IMR-90 (cell line): ENCODE results near the gene CCL14. TPM values are rescaled to one million over a fixed set of nuclear protein-coding genes. Genes with fewer than 3 reads are reported as not detected.

Experiments used
- ATAC-seq: fragments of 200-7000 bp; cut with Tn5 transposase; 2 replicates; pipeline ENCODE4 v1.9.1; 2020; ENCODE audit warnings: low read depth, mild to moderate bottlenecking, moderate library complexity
- BruUV-seq: library from RNA; stranded (reverse); fragments of 400-500 nt; replicated peaks from 2 replicates; lab custom pipeline; 2021; lab: Mats Ljungman, UMichigan
- CTCF ChIA-PET: fragments of 300-600 bp; formaldehyde crosslinking; extraction: SDS; loops from one replicate; lab custom pipeline; 2021; ENCODE audit warnings: antibody characterized with exemption; lab: Yijun Ruan, JAX
- POLR2A ChIA-PET: fragments of 300-600 bp; sonication (Branson Sonifier 250); formaldehyde crosslinking; loops from one replicate; lab custom pipeline; 2022; ENCODE audit warnings: antibody characterized with exemption; ENCODE audit not compliant: unreplicated experiment; lab: Charles Lee
- DNase-seq: peaks from one replicate; pipeline ENCODE4 v3.0.0; 2013
- H2AFZ ChIP-seq: replicated peaks from 2 replicates; pipeline ENCODE3; 2013; ENCODE audit warnings: low read length, mild to moderate bottlenecking; ENCODE audit not compliant: poor library complexity
- H2AK5ac ChIP-seq: 2 replicates; pipeline ENCODE4 v1.6.1; 2013; ENCODE audit warnings: low read depth, low read length, inconsistent platforms
- H2AK9ac ChIP-seq: replicated peaks from 2 replicates; pipeline ENCODE3; 2013; ENCODE audit warnings: mild to moderate bottlenecking, low read depth, low read length, moderate library complexity; ENCODE audit not compliant: poor library complexity
- H2BK120ac ChIP-seq: 2 replicates; pipeline ENCODE4 v1.6.1; 2013; ENCODE audit warnings: low read depth, low read length, inconsistent platforms
- H2BK15ac ChIP-seq: 3 replicates; pipeline ENCODE4 v1.6.1; 2013; ENCODE audit warnings: low read depth, low read length, inconsistent platforms
- H2BK20ac ChIP-seq: 2 replicates; pipeline ENCODE4 v1.6.1; 2013; ENCODE audit warnings: low read depth, mild to moderate bottlenecking, inconsistent platforms, low read length, moderate library complexity
- H2BK5ac ChIP-seq: 2 replicates; pipeline ENCODE4 v1.6.1; 2013; ENCODE audit warnings: mild to moderate bottlenecking, low read depth, low read length, inconsistent platforms; ENCODE audit not compliant: poor library complexity, severe bottlenecking
- H3K14ac ChIP-seq: replicated peaks from 2 replicates; pipeline ENCODE4 v1.6.1; 2013; ENCODE audit warnings: low read depth, low read length, inconsistent platforms
- H3K18ac ChIP-seq: 2 replicates; pipeline ENCODE4 v1.6.1; 2013; ENCODE audit warnings: low read depth, low read length, control low read depth
- H3K23ac ChIP-seq: 2 replicates; pipeline ENCODE4 v1.6.1; 2013; ENCODE audit warnings: low read depth, low read length, inconsistent platforms
- H3K27ac ChIP-seq: 2 replicates; pipeline ENCODE4 v1.5.1; 2013; ENCODE audit warnings: mild to moderate bottlenecking, control low read depth, low read length; ENCODE audit not compliant: insufficient read depth
- H3K27me3 ChIP-seq: 2 replicates; pipeline ENCODE4 v1.6.1; 2013; ENCODE audit warnings: low read length; ENCODE audit not compliant: control insufficient read depth, insufficient read depth
- H3K36me3 ChIP-seq: 2 replicates; pipeline ENCODE4 v1.6.1; 2013; ENCODE audit warnings: low read length, mixed read lengths; ENCODE audit not compliant: control insufficient read depth, insufficient read depth
- H3K4ac ChIP-seq: 2 replicates; pipeline ENCODE4 v1.6.1; 2013; ENCODE audit warnings: low read depth, low read length, inconsistent platforms
- H3K4me1 ChIP-seq: 2 replicates; pipeline ENCODE4 v1.6.1; 2013; ENCODE audit warnings: low read length, mixed read lengths; ENCODE audit not compliant: control insufficient read depth, insufficient read depth
- H3K4me2 ChIP-seq: 2 replicates; pipeline ENCODE4 v1.6.1; 2013; ENCODE audit warnings: low read depth, mild to moderate bottlenecking, control low read depth, low read length, moderate library complexity
- H3K4me3 ChIP-seq: 2 replicates; pipeline ENCODE4 v1.5.1; 2013; ENCODE audit warnings: low read depth, mild to moderate bottlenecking, control low read depth, low read length, moderate library complexity; ENCODE audit not compliant: insufficient read depth
- H3K56ac ChIP-seq: 2 replicates; pipeline ENCODE4 v1.6.1; 2013; ENCODE audit warnings: low read length, inconsistent platforms; ENCODE audit not compliant: insufficient read depth; ENCODE audit errors: extremely low read depth
- H3K79me1 ChIP-seq, 2 experiments: 2 replicates each; pipeline ENCODE4 v1.6.1; 2013; ENCODE audit warnings: low read length in 2 of 2, inconsistent platforms in 1 of 2, low read depth in 1 of 2
- H3K9ac ChIP-seq: 2 replicates; pipeline ENCODE4 v1.6.1; 2013; ENCODE audit warnings: low read depth, low read length, control low read depth
- H3K9me1 ChIP-seq: 2 replicates; pipeline ENCODE4 v1.6.1; 2013; ENCODE audit warnings: low read length, inconsistent platforms; ENCODE audit not compliant: insufficient read depth
- H3K9me3 ChIP-seq: 2 replicates; pipeline ENCODE4 v1.6.1; 2013; ENCODE audit warnings: low read length; ENCODE audit not compliant: control insufficient read depth, insufficient read depth
- H4K20me1 ChIP-seq: 2 replicates; pipeline ENCODE4 v1.6.1; 2013; ENCODE audit warnings: low read length, inconsistent platforms; ENCODE audit not compliant: insufficient read depth
- H4K5ac ChIP-seq: 2 replicates; pipeline ENCODE4 v1.6.1; 2013; ENCODE audit warnings: mild to moderate bottlenecking, low read depth, low read length, control low read depth
- H4K8ac ChIP-seq, 2 experiments: 2 replicates each; pipeline ENCODE4 v1.6.1; 2013; ENCODE audit warnings: low read depth in 2 of 2, low read length in 2 of 2, control low read depth in 1 of 2, inconsistent platforms in 1 of 2
- H4K91ac ChIP-seq: 2 replicates; pipeline ENCODE4 v1.6.1; 2013; ENCODE audit warnings: low read depth, low read length, inconsistent platforms; ENCODE audit not compliant: insufficient read depth
- BHLHE40 ChIP-seq: fragments of 150-350 bp; IDR thresholded peaks from 2 replicates; pipeline ENCODE4 v1.6.1; 2016; ENCODE audit warnings: mild to moderate bottlenecking, low read depth, low read length
- CEBPB ChIP-seq: IDR thresholded peaks from 2 replicates; pipeline ENCODE4 v1.6.1; 2012; ENCODE audit warnings: low read depth, low read length, improper control_type of control experiment
- CHD1 ChIP-seq: IDR thresholded peaks from 2 replicates; pipeline ENCODE4 v1.6.1; 2012; ENCODE audit warnings: low read depth, low read length, improper control_type of control experiment
- MAFK ChIP-seq: IDR thresholded peaks from 2 replicates; pipeline ENCODE4 v1.6.1; 2012; ENCODE audit warnings: low read depth, low read length, improper control_type of control experiment
- MAZ ChIP-seq: IDR thresholded peaks from 2 replicates; pipeline ENCODE4 v1.6.1; 2012; ENCODE audit warnings: low read depth, mild to moderate bottlenecking, low read length, improper control_type of control experiment, moderate library complexity, borderline replicate concordance
- MXI1 ChIP-seq: IDR thresholded peaks from 2 replicates; pipeline ENCODE4 v1.6.1; 2012; ENCODE audit warnings: low read depth, mild to moderate bottlenecking, low read length, moderate library complexity, borderline replicate concordance
- RCOR1 ChIP-seq: IDR thresholded peaks from 2 replicates; pipeline ENCODE4 v1.6.1; 2012; ENCODE audit warnings: mild to moderate bottlenecking, low read length, improper control_type of control experiment; ENCODE audit not compliant: insufficient replicate concordance
- RFX5 ChIP-seq: IDR thresholded peaks from 2 replicates; pipeline ENCODE4 v1.8.0; 2012; ENCODE audit warnings: low read depth, mild to moderate bottlenecking, low read length, moderate library complexity
- SMC3 ChIP-seq: fragments of 150-350 bp; IDR thresholded peaks from 2 replicates; pipeline ENCODE4 v1.6.1; 2016; ENCODE audit warnings: low read depth, mild to moderate bottlenecking, antibody characterized with exemption, low read length, moderate library complexity
- WGBS, 2 experiments: methylation state at CpG; one replicate each; pipeline versions ENCODE4 v1.1.5 to v1.1.7; 2013; ENCODE audit warnings: missing lambda C conversion rate in 2 of 2; ENCODE audit not compliant: insufficient read length in 1 of 2; ENCODE audit errors: extremely low coverage in 2 of 2; 5-methylcytosine and 5-hydroxymethylcytosine counted together
- dilution Hi-C: fragments of 300-500 bp; cut with HindIII; formaldehyde crosslinking; loops from one replicate; pipeline ENCODE4 v1.14.3; 2018; ENCODE audit warnings: low sequenced_read_pairs; ENCODE audit not compliant: unreplicated experiment
- in situ Hi-C: fragments of 300-500 bp; cut with MboI; formaldehyde crosslinking; loops from 3 replicates; pipeline ENCODE4 v1.14.3; 2019; ENCODE audit warnings: low sequenced_read_pairs, inconsistent platforms, mixed read lengths
- intact Hi-C: fragments of 100-400 bp; cut with micrococcal nuclease; formaldehyde crosslinking; loops from 2 replicates; pipeline ENCODE4 v1.10.0; 2022
- polyA plus RNA-seq, 3 experiments: library from polyadenylated mRNA; depleted of rRNA; stranded (reverse); fragments of >200 nt; gene quantifications; 2 replicates each; pipeline ENCODE4 v1.2.3, GENCODE V29; 2012; ENCODE audit warnings: low replicate concordance in 1 of 3
- total RNA-seq: library from RNA; depleted of rRNA; stranded (reverse); fragments of >200 nt; gene quantifications from 2 replicates; pipeline ENCODE4 v1.2.3, GENCODE V29; 2012
- TF ChIP-seq, protein P1 (sequence below): conservative IDR thresholded peaks from 2 replicates; pipeline ENCODE4 v1.5.1; 2012; ENCODE audit warnings: mild to moderate bottlenecking, low read depth, low read length, improper control_type of control experiment
- TF ChIP-seq, protein P2 (sequence below): fragments of 150-350 bp; IDR thresholded peaks from 2 replicates; pipeline ENCODE4 v1.6.1; 2016; ENCODE audit warnings: low read depth, mild to moderate bottlenecking, low read length, moderate library complexity, borderline replicate concordance

Gene CCL14
- total and polyA plus RNA-seq, 2 of the 4 experiments (the other 2 are of a cell fraction) = not detected

DNA sequence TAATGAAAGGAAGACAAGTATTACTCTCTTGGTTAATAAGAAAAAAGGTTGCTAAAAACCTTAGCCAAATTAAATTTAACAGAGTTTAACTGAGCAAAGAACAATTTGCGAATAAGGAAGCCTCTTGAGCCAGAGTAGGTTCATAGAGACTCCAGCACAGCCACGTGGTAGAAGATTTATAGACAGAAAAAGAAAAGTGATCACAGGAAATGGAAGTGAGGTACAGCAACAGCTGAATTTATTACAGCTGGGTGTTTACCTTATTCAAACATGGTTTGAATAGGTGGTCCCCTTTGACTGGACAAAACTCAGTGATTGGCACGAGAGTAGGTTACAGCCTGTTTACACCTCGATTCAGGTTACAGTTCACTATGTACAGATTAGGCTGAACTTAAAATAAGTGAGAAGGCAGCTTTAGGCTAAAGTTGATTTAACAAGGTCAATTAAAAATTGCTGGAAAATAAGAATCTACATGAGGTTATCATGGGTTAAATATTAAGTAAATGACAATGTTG lies 18.1 kb upstream of the CCL14 start:
- ChIA-PET POLR2A (no interaction called here), CTCF (interaction anchor here (0.8 kb wide), 1 partner anchor 28 kb away, joined by 4 read pairs; no protein-coding TSS in a partner anchor)
- BruUV-seq = no TSS peak
- H3K4me2 ChIP-seq = no peak overlapping the region
- in situ Hi-C loops (no loop called here), intact Hi-C loops (loop anchor here (1.0 kb wide), 1 partner anchor 30 kb away; no protein-coding TSS in a partner anchor), dilution Hi-C loops (no loop called here)
- H4K20me1 ChIP-seq = no peaks in the 10 kb centered on the region
- ATAC-seq = no peak
- no peak overlapping the region for H3K27ac ChIP-seq
- no peak overlapping the region for H3K9ac ChIP-seq
- no peak overlapping the region for H4K5ac ChIP-seq
- no peak overlapping the region for H3K4ac ChIP-seq
- H3K18ac ChIP-seq = no peak overlapping the region
- 0% methylated on average over 1 of the region's 4 CpGs; no CpG with 5 or more reads in 1 of the 2 experiments for WGBS, 2 experiments
- H2AK9ac ChIP-seq = no peak overlapping the region
- no peak overlapping the region for H2BK5ac ChIP-seq
- no peak overlapping the region for H3K56ac ChIP-seq
- no peak overlapping the region for H2BK120ac ChIP-seq
- no peak overlapping the region for H4K8ac ChIP-seq
- H2BK20ac ChIP-seq = no peak overlapping the region
- no peaks in the 10 kb centered on the region for H3K79me1 ChIP-seq
- no peak overlapping the region for H4K91ac ChIP-seq
- H3K4me3 ChIP-seq = no peak overlapping the region
- no peaks in the 10 kb centered on the region for H3K9me1 ChIP-seq
- no peak overlapping the region for H3K23ac ChIP-seq
- no peak overlapping the region for H2AK5ac ChIP-seq
- no peaks in the 10 kb centered on the region for H3K4me1 ChIP-seq
- no peaks in the 10 kb centered on the region for H3K9me3 ChIP-seq
- no peaks in the 10 kb centered on the region; the same call in none of the 2 replicates for H3K27me3 ChIP-seq
- DNase-seq = no peak
- TF ChIP-seq, protein P1, sequence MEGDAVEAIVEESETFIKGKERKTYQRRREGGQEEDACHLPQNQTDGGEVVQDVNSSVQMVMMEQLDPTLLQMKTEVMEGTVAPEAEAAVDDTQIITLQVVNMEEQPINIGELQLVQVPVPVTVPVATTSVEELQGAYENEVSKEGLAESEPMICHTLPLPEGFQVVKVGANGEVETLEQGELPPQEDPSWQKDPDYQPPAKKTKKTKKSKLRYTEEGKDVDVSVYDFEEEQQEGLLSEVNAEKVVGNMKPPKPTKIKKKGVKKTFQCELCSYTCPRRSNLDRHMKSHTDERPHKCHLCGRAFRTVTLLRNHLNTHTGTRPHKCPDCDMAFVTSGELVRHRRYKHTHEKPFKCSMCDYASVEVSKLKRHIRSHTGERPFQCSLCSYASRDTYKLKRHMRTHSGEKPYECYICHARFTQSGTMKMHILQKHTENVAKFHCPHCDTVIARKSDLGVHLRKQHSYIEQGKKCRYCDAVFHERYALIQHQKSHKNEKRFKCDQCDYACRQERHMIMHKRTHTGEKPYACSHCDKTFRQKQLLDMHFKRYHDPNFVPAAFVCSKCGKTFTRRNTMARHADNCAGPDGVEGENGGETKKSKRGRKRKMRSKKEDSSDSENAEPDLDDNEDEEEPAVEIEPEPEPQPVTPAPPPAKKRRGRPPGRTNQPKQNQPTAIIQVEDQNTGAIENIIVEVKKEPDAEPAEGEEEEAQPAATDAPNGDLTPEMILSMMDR = no peak
- TF ChIP-seq, protein P2, sequence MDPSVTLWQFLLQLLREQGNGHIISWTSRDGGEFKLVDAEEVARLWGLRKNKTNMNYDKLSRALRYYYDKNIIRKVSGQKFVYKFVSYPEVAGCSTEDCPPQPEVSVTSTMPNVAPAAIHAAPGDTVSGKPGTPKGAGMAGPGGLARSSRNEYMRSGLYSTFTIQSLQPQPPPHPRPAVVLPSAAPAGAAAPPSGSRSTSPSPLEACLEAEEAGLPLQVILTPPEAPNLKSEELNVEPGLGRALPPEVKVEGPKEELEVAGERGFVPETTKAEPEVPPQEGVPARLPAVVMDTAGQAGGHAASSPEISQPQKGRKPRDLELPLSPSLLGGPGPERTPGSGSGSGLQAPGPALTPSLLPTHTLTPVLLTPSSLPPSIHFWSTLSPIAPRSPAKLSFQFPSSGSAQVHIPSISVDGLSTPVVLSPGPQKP = no peak
- TF ChIP-seq RFX5 (no peak), MAZ (no peak), RCOR1 (no peak), BHLHE40 (no peak), CHD1 (no peak), SMC3 (no peak), MXI1 (no peak), CEBPB (no peak), MAFK (no peak)
- no peaks in the 10 kb centered on the region for H3K36me3 ChIP-seq
- no peak overlapping the region for H2BK15ac ChIP-seq
- H2AFZ ChIP-seq = no peak overlapping the region
- H3K14ac ChIP-seq = no peak overlapping the region
